ENCODE measurements around the gene ZGPAT.
A peak's percentile ranks its signal among the peaks of the same experiment; 100 is the strongest.

Gene ZGPAT

DNA sequence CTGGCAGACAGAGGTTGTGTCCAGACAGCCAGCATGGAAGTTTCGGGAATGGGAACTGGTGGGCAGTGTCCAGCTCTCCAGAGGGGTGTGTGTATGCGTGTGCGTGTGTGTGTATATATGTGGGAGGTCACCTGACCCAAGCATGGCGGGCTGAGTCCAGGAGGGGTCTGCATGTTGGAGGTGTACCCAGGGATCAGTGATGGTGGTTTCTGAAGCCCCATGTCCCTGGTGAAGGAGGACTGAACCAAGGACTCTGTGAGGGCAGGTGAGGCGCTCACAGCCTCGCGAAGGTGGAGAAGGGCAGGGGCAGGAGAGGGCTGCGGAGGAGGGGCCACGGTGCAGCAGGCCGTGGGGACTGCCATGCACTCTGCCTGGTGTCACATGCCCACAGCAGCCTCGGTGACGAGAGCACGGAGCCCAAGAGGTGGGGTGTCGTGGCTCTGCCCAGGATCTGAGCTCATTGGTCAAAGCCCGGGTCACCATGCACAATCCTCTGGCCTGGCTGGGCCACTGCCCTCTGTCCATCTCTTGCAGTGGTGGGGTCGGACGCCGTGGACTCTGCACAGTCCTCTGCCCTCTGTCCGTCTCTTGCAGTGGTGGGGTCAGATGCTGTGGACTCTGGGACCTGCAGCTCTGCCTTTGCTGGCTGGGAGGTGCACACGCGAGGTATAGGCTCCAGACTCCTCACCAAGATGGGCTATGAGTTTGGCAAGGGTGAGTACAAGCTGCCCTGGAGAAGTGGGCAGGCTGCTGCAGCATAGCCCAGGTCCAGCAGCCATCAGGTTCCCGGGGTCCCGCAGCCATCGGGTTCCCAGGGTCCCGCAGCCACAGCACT, 26.5 kb downstream of the ZGPAT start:
- DNase-seq, result no peak

DNA sequence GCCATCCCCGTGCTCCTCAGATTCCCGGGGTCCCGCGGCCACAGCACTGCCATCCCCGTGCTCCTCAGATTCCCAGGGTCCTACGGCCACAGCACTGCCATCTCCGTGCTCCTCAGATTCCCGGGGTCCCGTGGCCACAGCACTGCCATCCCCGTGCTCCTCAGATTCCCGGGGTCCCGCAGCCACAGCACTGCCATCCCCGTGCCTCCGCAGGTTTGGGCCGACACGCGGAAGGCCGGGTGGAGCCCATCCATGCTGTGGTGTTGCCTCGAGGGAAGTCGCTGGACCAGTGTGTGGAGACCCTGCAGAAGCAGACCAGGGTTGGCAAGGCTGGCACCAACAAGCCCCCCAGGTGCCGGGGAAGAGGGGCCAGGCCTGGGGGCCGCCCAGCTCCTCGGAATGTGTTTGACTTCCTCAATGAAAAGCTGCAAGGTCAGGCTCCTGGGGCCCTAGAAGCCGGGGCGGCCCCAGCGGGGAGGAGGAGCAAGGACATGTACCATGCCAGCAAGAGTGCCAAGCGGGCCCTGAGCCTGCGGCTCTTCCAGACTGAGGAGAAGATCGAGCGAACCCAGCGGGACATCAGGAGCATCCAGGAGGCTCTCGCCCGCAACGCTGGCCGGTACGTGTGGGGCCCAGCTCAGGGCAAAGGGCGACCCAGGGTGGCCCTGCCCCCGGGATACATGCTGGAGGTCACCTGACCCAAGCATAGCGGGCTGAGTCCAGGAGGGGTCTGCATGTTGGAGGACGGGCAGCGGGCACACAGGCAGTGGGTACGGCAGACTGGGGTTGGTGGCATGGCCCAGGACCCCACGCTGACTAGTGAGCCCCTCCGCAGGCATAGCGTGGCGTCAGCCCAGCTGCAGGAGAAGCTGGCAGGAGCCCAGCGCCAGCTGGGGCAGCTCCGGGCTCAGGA, 27.4 kb downstream of the ZGPAT start:
- DNase-seq, result no peak

DNA sequence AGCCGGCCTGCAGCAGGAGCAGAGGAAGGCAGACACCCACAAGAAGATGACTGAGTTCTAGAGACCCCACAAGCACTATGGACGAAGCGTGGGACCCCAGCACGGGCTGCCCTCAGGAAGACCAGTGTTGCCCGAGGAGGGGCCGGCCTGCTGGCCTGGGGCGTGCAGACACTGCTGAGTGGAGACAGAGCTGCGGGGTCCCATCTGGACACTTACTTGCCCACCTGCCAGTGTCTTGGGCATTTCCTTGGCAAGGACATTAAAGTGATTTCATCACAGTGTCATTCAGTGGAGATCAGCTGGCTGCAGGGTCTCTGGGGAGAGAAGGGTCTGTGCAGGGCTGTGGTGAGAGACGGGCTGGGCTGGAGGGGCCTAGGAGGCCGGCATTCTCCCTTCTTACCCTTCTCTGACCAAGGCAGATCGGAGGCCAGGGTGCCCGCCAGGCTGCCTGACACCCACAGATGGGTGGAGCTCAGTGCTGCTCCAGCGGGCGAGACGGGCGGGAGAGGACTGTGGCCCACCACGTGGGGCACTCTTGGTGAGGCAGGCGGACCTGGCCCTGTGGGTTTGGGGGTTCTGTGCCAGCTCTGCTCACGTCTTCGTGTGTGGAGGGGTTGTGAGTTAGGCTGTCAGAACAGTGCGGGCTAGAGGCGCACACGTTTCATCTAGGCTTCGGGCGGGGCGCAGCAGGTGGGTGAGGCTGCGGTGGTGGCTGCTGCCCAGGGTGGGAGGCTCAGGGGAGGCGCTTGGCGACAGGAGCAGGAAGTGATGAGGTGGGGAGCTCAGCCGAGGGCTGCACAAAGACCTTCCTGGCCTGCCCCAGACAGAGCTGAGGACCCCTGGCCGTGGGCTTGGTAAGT, 28.2 kb downstream of the ZGPAT start, which contains the start of gene LIME1:
LIME1 (plus strand) TSS at position 806 of the 860 bp plus-strand sequence. CDS start 886 bp downstream, outside the sequence.
- peak in 1 of 3 donors; percentile 16 for DNase-seq

DNA sequence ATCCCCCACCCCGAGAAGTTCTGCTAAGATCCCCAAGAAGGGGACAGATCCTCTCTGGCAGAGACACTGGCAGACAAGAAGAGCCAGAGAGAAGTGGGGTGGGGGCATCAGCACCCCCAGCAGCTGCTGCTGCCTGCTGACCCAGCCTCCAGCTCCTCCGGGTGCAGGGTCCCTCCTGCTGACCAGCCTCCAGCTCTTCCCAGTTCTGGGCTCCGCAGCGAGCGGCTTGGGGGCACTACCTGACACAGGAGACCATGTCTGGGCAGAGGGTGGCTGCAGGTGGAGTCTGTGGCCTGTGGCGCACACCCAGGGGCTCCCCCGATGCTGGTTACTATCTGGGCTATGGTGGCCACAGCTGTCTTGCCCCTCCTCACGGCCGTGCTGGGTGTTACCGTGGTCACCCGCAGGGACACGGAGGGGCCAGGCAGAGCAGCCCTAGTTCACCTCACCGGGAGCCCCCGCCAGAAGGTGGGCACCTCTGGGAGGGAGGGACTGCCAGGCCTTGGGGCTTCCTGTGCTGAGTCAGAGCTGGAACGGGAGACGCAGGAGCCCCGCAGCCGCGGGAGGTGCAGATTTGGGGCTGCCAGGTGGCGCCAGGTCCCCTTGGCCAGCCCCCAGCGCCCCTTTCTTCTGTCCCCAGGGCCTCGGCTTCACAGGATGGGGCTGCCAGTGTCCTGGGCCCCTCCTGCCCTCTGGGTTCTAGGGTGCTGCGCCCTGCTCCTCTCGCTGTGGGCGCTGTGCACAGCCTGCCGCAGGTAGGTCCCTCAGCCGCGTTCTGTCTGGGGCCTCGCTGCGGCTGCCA, 29.3 kb downstream of the ZGPAT start:
- peak in 1 of 3 donors; percentile 9 for DNase-seq

DNA sequence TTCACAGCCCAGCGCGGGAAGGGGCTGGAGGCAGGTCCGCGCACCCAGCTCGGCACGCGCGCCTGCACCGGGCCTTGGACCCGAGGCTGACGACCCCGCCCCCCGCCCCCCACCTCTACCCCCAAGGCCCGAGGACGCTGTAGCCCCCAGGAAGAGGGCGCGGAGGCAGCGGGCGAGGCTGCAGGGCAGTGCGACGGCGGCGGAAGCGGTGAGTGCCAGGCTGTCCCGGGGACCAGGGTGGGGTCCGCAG, 29.8 kb downstream of the ZGPAT start:
- DNase-seq, result no peak

DNA sequence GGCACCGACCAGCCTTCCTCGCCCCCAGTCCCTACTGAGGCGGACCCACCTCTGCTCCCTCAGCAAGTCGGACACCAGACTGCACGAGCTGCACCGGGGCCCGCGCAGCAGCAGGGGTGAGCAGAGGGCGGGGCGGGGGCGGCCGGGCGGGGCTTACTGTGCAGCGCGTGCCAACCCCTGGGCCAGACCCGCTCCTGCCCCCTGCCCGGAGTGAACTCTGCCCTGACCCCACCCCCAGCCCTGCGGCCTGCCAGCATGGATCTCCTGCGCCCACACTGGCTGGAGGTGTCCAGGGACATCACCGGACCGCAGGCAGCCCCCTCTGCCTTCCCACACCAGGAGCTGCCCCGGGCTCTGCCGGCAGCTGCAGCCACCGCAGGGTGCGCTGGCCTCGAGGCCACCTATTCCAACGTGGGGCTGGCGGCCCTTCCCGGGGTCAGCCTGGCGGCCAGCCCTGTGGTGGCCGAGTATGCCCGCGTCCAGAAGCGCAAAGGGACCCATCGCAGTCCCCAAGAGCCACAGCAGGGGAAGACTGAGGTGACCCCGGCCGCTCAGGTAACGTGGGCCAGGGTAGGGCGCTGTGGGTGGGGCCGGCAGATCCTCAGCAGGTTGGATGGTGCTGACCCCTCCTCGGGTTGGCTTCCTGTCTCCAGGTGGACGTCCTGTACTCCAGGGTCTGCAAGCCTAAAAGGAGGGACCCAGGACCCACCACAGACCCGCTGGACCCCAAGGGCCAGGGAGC, 30.3 kb downstream of the ZGPAT start:
- peak in 2 of 3 donors; percentile 13 to 36 for DNase-seq

DNA sequence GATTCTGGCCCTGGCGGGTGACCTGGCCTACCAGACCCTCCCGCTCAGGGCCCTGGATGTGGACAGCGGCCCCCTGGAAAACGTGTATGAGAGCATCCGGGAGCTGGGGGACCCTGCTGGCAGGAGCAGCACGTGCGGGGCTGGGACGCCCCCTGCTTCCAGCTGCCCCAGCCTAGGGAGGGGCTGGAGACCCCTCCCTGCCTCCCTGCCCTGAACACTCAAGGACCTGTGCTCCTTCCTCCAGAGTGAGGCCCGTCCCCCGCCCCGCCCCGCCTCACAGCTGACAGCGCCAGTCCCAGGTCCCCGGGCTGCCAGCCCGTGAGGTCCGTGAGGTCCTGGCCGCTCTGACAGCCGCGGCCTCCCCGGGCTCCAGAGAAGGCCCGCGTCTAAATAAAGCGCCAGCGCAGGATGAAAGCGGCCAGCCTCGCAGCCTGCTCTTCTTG, 30.9 kb downstream of the ZGPAT start:
- peak in 2 of 3 donors; percentile 43 to 62 for DNase-seq

DNA sequence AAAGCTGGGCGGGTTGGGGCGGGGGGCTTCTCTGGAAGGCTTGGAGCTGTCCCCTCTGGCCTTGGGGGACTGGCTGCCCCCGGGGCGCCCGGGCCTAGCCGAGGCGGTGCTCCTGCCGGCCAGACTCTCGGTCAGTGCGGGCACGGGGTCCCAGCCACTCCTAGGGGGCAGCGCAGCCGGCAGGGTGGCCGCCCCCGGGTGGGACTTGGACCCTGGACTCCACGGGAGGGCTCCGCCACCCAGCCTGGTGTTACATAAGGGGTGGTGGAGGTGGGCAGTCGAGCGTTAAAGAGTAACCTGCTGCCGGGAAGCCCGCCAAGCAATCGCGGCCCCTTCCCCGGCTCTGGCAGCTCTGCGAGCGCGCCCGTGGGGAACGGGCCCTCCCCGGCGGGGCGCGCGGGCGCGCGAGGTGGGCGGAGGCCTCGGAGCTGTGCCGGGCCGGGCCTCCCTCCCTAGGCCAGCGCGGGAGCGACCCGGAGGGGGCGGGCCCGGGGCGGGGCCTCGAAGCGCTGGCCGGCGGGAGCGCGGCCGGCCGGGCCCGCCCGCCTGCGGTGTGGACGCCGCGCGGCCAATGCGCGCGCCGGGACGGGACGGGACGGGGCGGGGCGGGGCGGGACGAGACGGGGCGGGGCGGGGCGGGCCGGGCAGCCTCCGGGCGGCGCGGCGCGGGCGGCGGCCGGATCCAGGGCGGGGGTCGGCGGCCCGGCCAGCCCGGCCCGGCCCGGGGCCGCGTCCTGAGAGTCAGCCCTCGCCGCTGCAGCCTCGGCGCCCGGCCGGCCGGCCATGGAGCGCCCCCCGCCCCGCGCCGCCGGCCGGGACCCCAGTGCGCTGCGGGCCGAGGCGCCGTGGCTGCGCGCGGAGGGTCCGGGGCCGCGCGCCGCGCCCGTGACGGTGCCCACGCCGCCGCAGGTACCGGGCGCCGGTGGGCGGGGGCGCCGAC, 31.6 kb downstream of the ZGPAT start, which contains the start of gene SLC2A4RG:
SLC2A4RG (plus strand) TSS at position 647 of the 940 bp plus-strand sequence; CDS start at position 784, 137 bp downstream.
- peak; percentile 89 to 98 (median 96) for DNase-seq

DNA sequence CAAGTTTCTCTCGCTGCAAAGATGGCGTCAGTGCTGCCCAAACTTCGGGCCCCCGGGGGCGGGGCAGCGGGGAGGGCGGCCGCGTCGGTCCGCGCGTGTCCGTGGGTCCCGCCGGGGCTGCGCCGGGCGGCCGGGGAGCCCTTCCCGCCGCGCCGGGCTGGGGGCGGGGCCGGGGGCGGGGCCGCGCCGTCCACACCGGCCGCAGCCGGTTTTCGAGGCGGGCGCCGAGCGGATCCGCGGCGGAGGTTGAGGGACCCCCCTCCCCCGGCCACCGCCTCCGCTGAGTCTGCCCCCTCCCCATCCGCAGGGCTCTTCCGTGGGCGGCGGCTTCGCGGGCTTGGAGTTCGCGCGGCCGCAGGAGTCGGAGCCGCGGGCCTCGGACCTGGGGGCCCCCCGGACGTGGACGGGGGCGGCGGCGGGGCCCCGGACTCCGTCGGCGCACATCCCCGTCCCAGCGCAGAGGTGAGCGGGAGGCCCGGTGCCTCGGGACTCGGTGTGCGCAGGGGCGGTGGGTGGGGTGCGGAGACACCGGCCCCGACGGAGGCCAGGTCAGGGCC, 32.3 kb downstream of the ZGPAT start:
- peak; percentile 47 to 78 (median 51) for DNase-seq

DNA sequence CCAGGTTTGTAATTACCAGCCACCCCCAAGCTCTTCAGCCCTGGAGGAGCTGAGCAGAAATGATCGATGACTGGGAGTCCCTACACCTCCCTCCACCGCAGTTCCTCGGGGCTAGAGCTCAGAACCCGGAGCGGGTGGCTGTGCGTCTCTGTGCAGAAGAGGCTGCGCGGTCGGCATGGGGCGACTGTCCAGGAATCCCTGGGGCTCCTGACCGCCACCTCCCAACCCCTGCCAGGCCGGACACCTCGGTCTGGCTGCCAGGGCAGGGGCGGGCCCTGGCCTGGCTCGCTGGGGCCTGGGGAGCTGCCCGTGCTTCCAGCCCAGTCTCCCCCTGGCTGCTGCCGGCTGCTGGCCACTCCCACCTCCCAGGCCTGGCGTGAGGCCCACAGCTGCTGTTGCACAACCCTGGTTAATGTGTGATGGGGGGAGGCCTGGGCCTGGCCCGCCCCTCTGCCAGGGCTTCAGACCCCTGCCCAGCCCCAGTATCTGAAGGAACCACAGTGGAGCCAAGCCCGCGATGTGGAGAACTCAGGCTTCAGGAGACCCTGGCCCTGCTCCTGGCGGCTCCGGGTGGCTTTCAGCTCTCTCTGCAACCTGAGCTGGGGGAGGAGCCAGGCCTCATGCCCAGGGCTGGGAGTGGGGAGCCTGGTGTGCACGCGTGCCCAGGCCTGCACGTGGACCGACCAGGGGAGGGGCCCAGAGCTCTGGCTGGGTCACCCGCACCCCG, 33.0 kb downstream of the ZGPAT start:
- peak; percentile 68 to 82 (median 68) for DNase-seq

DNA sequence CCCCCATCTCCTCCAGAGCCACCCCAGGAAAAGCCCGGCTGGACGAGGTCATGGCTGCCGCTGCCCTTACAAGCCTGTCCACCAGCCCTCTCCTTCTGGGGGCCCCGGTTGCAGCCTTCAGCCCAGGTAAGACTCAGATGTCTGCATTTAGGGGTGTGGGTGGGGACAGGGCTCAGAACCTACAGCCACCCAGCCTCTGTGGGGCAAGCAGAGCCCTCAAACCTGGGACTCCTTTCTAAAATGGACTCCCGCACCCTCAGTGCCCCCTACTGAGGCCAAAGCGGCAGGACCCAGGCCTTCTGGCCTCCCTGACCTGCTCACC, 33.5 kb downstream of the ZGPAT start:
- DNase-seq, result peak in 1 of 3 donors; percentile 40

DNA sequence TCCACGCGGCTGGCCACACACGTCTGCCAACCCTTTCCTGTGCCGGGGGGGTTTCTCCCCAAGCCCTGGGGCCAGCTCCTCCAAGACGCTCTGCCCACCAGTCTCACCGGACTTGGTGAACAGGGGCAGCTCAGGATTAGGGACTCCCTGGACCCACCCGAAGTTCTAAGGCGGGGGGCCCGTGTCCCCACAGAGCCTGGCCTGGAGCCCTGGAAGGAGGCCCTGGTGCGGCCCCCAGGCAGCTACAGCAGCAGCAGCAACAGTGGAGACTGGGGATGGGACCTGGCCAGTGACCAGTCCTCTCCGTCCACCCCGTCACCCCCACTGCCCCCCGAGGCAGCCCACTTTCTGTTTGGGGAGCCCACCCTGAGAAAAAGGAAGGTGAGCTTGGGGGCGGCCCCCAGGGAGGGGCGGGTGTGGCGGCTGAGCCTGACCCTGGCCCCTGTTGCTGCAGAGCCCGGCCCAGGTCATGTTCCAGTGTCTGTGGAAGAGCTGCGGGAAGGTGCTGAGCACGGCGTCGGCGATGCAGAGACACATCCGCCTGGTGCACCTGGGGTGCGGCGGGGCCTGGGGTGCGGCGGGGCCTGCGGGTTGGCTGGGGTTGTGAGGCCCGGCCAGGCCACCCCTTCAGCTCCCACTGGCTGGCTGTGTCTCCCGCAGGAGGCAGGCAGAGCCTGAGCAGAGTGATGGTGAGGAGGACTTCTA, 34.0 kb downstream of the ZGPAT start:
- no peak for DNase-seq

DNA sequence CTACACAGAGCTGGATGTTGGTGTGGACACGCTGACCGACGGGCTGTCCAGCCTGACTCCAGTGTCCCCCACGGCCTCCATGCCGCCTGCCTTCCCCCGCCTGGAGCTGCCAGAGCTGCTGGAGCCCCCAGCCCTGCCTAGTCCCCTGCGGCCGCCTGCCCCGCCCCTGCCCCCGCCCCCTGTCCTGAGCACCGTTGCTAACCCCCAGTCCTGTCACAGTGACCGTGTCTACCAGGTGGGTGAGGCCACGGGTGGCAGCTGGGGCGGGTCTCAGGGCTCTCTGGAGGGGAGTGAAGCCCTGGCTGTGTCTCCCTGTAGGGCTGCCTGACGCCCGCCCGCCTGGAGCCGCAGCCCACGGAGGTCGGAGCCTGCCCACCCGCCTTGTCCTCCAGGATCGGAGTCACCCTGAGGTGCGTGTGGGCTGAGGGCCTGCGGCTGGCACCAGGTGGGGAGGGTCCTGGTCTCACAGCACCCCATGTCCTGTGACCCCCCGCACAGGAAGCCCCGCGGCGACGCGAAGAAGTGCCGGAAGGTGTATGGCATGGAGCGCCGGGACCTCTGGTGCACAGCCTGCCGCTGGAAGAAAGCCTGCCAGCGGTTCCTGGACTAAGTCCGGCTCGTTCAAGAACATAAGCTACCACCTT, 34.7 kb downstream of the ZGPAT start:
- DNase-seq, result no peak

DNA sequence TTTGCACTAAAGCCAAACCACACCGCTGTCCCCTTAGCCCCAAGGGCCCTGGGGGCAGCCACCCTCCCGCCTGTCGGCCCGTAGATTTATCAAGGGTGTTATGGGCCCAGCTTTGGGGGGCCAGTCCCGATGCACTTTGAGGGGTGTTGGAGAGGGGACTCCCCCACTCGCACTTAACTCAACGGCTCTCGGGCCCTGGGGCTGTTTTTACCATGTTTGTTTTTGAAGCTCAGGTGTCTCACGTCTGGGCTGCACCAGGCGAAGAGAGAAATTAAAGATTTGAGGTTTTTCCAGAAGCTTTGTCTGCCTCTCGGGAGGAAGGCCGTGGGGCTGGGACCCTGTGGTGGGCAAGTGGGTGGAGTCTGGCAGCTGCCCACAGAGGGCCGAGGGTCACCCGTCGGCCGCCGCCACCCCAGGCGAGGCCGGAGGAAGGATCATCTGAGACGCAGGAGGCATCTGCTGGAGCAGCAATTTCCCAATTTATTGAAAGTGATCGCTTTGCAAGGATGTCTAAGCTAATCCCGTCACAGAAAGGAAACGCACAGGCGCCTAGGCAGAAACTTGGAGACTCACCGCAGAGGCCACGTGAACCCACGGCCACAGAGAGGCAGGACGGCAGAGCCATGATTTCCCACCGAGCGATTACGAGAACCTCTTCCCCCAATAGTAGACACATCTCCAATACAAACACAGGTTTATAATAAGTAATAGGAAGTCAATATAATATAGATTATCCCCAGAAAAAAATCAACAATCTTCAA, 35.6 kb downstream of the ZGPAT start:
- no peak for DNase-seq

DNA sequence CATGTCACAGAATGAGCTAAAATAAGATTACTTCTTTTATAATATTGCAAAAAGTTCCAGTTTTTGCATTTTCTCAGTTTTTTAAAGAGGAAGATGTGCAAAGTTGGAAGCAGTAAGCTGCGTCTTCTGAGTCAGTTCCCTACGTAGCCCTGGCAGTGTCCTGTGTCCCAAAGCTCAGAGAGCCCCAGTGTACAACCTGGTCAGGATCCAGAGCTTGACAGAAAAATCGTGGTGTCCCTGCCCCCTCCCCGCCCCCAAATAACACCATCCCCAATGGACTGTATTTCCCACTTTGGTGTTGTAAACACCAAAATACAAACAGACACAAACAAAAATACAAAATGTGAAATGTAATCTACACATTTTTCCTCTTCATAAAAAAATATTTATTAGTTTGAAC, 36.3 kb downstream of the ZGPAT start:
- no peak for DNase-seq

DNA sequence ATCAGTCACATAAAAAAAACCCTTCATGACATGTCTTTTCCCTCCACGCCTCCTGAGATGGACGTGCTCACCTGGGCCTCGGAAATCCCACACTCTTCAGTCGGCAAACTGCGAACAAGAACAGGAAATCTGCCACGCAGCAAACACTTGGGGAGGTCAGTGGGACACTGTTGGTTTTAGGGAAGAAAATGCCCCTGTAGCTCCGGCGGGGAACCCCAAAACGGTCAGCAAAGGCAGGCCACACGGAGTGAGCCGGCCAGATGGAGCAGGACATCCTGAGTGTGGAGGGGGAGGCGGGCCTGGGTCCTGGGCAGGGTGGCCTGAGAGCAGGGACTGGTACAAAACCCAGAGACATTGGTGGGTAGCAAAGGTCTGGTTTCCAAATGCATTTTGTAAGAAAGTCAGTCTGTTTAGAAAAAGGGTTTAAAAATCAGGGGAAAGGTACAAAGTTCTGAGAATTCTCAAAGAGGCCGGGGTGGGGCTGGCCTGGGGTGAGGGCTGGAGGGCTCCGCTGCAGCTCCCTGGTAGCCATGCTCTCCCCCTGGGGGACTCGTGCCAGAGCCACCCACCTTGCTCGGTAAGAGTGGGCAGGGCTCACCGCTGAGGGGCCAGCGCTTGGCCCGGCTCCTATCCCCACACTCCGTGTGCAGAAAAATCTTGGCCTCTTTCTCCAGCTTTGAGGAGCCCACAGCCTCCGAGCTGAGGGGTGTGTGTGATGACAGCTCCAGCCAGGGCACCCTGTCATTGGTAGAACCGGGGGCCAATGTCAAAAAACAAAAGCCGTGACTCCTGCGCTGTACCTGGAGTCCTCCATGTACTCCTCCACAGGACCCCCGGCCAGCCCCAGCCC, 37.0 kb downstream of the ZGPAT start:
- DNase-seq, result no peak

Data from suppressor macrophage treated with lipopolysaccharide for 1 hour (primary cell).